GM18505 (cell line): Measurements from ENCODE around the gene DLK1.

Source experiments
- ATAC-seq: cut with Tn5 transposase; IDR thresholded peaks from one replicate; pipeline ENCODE4 v1.9.1; 2021; ENCODE audit not compliant: unreplicated experiment
- POLR2A ChIP-seq: IDR thresholded peaks from 4 replicates; pipeline ENCODE4 v1.6.1; 2011; ENCODE audit warnings: borderline replicate concordance; ENCODE audit not compliant: insufficient read depth, insufficient read length; ENCODE audit errors: extremely low read depth

The DLK1 gene

DNA sequence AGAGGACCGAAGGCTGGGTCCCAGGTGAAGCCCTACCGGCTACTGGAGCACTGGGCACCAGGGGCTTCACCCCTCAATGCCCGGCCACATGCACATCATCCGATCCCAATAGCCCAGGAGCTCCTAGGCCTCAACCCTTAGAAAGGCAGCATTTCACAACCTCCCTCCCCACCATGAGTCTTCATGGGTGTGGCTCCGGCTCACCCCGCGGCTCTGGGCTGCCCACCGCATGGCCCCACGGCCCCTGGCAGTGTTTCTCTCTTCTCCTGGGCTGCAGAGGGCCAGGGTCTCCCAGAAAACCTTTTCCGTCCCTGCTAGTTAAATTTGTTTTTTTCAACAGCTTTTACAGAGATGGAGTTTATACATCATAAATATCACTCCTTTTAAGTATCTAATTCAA lies 28.6 kb upstream of the DLK1 start:
- no peak for ATAC-seq
- TF ChIP-seq POLR2A, result no peak

DNA sequence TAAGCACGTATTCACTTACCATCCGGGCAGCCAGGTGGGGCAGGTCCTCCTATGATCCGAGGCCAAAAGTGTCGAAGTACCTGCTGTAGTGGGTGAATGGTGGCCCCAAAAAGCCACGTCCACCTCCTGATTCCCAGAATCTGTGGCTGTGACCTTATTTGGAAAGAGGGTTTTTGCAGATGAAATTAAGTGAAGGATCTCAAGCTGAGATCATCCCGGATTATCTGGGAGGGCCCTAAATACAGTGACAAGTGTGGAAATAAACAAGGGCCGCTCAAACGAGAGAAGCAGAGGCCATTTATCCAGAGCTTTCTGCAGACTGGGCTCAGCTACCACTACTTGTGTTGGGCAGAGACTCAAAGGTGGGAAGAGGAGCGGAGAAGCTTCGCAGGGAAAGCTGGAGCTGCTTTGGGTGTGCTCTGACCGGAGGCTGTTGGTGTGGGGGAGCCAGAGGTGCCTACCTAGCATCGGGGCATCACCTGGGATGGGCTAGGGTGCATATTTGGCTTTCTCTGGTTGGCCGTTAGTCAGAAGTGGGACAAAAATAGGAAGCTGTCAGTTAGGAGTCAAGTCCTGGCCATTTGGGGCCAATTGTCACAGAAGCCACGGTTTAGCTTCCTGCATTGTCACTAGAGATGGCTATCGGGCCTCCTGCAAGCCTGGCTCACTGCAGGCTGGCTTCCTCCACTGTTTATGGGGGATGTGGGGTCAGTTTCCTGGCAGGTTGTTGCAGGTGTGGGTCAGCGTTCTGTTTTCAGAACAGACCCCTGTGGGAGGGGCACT lies 27.8 kb upstream of the DLK1 start:
- no peak for TF ChIP-seq POLR2A
- no peak for ATAC-seq

- ATAC-seq, result no peak
- TF ChIP-seq POLR2A, result no peak
Measured at GRCh38 chr14:100701314-100701713, 25.4 kb upstream of the DLK1 start.

- no peak for ATAC-seq
- no peak for TF ChIP-seq POLR2A
Measured at GRCh38 chr14:100702590-100702989, 24.1 kb upstream of the DLK1 start.

GRCh38 chr14:100703386-100704220 lies 23.1 kb upstream of the DLK1 start:
- ATAC-seq, result no peak
- no peak for TF ChIP-seq POLR2A

DNA sequence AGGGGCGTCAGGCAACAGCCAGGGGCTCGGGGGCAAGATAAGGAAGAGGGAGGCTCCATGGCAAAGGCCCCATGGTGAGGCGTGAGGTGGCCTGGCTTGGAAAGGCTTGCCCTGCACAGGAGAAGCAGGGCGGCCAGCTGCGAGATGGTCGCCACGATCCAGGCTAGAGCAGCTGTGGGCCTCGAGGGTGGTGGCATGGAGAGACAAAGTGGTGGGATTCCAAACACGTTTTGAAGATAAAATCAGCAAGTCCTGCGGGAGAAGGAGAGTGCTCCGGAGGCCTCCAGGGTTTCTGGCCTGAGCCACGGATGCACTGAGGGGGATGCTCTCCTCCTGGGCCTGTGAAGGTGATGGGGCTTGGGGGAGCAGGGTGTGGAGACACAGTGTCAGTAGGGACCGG lies 20.5 kb upstream of the DLK1 start:
- TF ChIP-seq POLR2A, result no peak
- no peak for ATAC-seq

GRCh38 chr14:100706860-100707259 lies 19.8 kb upstream of the DLK1 start:
- TF ChIP-seq POLR2A, result no peak
- ATAC-seq, result no peak

DNA sequence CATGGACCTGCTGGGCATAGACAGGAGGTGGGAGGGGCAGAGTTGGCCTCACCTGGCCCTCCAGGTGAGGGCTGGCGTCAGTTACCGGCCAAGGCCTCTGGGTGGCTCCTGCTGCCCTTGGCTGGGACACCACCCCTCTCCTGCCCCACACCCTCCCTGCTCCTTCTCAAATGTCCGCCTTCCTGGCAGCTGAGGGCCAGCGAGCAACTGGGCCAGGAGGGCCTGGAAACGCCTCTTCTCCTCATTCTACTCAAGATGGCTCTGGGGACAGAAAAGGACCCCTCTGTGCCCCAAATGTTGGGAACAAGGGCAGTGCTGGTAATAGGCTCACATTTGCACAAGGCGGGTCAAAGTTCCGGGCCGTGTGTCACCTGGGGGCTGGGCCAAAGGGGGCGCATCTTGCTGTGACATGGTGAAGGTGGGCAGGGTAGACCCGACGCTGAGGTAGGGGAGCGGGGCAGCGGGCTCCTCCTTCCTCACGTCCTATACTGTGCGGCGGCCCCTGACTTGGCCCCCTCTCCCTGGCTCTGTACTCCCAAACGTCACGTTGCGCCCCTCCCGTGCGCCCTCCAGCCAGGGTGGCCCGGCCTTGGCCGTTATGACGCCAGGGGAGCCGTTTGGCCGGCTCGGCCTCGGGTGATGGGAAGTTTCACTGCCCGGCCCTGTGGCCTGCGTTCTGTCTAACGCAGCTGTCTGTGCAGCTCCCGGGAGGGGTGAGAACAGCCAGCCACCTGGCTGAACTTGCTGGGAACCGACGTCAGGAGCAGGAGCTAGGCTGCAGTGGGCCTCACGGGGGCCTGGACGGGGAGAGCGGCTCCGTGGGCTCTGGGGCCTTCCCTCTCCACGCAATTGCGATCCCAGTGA lies 18.0 kb upstream of the DLK1 start:
- no peak for TF ChIP-seq POLR2A
- ATAC-seq, result no peak

- ATAC-seq, result no peak
- TF ChIP-seq POLR2A, result no peak
Measured at GRCh38 chr14:100709289-100710284, 17.1 kb upstream of the DLK1 start.

DNA sequence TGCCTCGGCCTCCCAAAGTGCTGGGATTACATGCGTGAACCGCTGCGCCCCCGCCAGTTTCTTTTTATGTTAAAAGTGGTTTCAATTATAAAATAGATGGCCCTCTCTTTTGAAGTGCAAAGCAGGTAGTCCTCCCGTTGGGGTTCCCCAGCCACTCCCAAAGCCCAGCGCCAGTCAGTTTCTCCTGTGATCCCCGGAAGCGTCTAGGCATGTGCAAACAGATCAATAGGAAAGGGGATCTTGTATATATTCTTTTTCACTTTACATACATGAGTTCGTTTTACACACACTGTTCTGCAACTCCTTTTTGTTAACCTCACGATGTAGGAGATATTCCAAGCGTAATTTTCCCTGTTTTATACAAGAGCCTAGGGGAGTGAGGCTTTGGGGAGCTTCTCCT lies 16.3 kb upstream of the DLK1 start:
- TF ChIP-seq POLR2A, result no peak
- no peak for ATAC-seq

DNA sequence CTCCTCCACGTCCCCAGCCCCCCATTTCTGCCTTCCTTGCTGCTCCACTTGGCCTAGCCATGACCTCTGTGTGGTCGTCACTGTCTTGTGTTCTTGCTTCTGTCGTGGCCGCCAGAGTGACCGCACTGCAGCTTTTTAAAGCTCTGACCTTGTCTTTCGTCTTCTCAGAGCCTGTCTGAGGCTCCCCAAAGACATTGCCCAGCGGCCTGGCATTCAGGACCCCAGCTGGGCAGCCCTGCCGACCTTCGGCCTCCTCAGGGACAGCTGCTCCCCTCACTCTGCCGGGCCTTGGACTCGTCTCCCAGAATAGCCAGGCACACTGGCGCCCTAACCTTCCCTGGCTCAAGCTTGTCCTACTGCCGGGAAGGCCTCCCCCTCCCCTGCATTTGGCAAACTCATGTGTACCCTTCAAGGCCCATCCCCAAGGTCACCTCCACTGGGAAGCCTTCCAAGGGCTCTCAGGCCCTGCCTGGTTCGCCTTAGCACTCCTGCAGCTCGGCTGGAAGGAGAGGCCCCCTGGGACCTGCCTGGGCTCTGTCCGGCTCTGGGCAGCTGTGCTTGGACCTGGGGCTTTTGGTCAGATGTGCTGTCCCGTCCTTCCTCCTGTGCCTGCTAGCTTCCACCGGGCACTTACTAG lies 15.7 kb upstream of the DLK1 start:
- TF ChIP-seq POLR2A, result no peak
- no peak for ATAC-seq

GRCh38 chr14:100711493-100711892 lies 15.2 kb upstream of the DLK1 start:
- ATAC-seq, result no peak
- no peak for TF ChIP-seq POLR2A
